K562 (cell line): ENCODE results near the gene SRPK2. TPM values are rescaled to one million over a fixed set of nuclear protein-coding genes. Genes with fewer than 3 reads are reported as not detected.

Experiments used
- AFF4 ChIP-seq: sonication (generic); formaldehyde crosslinking; IDR thresholded peaks from 2 replicates; pipeline ENCODE4 v1.8.0; 2023; ENCODE audit warnings: mild to moderate bottlenecking, missing genetic modification reagents
- CBX3 ChIP-seq, 2 experiments: IDR thresholded peaks; 1 replicate in 1 of 2; 2 replicates in 1 of 2; pipeline ENCODE4 v1.6.1; 2012; ENCODE audit warnings: inconsistent platforms in 2 of 2, low read length in 2 of 2, borderline replicate concordance in 1 of 2, control low read depth in 1 of 2
- ETV5 ChIP-seq: sonication (generic); formaldehyde crosslinking; IDR thresholded peaks from 2 replicates; pipeline ENCODE4 v1.4.0; 2020; ENCODE audit warnings: low read depth, mild to moderate bottlenecking, missing genetic modification reagents
- NKRF ChIP-seq: fragments of 450-650 bp; IDR thresholded peaks from 2 replicates; pipeline ENCODE4 v1.6.1; 2016; ENCODE audit warnings: borderline replicate concordance
- PHF20 ChIP-seq: fragments of 450-650 bp; IDR thresholded peaks from 2 replicates; pipeline ENCODE4 v1.6.1; 2018; ENCODE audit not compliant: partially characterized antibody
- RNF2 ChIP-seq: sonication (generic); IDR thresholded peaks from 2 replicates; pipeline ENCODE4 v1.6.1; 2016
- ZNF197 ChIP-seq: fragments of 200-800 bp; sonication (Bioruptor generic); IDR thresholded peaks from 2 replicates; pipeline ENCODE4 v1.6.1; 2016; ENCODE audit warnings: low read depth, missing genetic modification characterization, missing compliant biosample characterization
- ZNF239 ChIP-seq: fragments of 250-450 bp; sonication (Bioruptor Pico); IDR thresholded peaks from 2 replicates; pipeline ENCODE4 v1.4.0; 2020; ENCODE audit warnings: mild to moderate bottlenecking
- ZNF253 ChIP-seq: fragments of 250-450 bp; sonication (Bioruptor Pico); conservative IDR thresholded peaks from 2 replicates; pipeline ENCODE4 v1.6.1; 2021; ENCODE audit warnings: mild to moderate bottlenecking
- ZNF639 ChIP-seq, 2 experiments: fragments of 200-800 bp in 1 of 2; sonication (Bioruptor generic) in 1 of 2; sonication (generic) in 1 of 2; formaldehyde crosslinking in 1 of 2; IDR thresholded peaks in 1 of 2; conservative IDR thresholded peaks in 1 of 2; 2 replicates each; pipeline versions ENCODE4 v1.5.0 to v1.6.1; 2016 to 2020; ENCODE audit warnings: missing compliant biosample characterization in 1 of 2, missing genetic modification characterization in 1 of 2, missing genetic modification reagents in 1 of 2
- polyA plus RNA-seq, 8 experiments: library from polyadenylated mRNA; depleted of rRNA in 4 of 8; stranded (reverse) in 5 of 8; unstranded in 3 of 8; fragments of >200 nt; fragmentation: Nextera tagmentation in 2 of 8; fragmentation: Illumina TruSeq in 1 of 8; extraction: Ambion mirVana in 2 of 8; extraction: Trizol in 1 of 8; gene quantifications; 2 replicates each; pipeline versions ENCODE4 v1.2.1 to v1.2.3, GENCODE V29; 2011 to 2014; ENCODE audit warnings: inconsistent platforms in 1 of 8, missing spikeins in 1 of 8
- total RNA-seq, 7 experiments: library from RNA; depleted of rRNA in 6 of 7; stranded (reverse); fragments of >200 nt in 6 of 7; fragmentation: Illumina TruSeq in 2 of 7; extraction: Trizol in 2 of 7; gene quantifications; 2 replicates each; pipeline versions ENCODE4 v1.2.1 to v1.2.3, GENCODE V29; 2011 to 2021; ENCODE audit warnings: low replicate concordance in 1 of 7
- TF ChIP-seq, protein P1 (sequence below), 2 experiments: fragments of 450-650 bp; conservative IDR thresholded peaks; 2 replicates each; pipeline ENCODE4 v1.6.1; 2017; ENCODE audit warnings: mild to moderate bottlenecking in 2 of 2, moderate library complexity in 2 of 2
- TF ChIP-seq, protein P2 (sequence below): fragments of 250-450 bp; sonication (Bioruptor Pico); IDR thresholded peaks from 2 replicates; pipeline ENCODE4 v1.4.0; 2020; ENCODE audit warnings: mild to moderate bottlenecking, moderate library complexity, borderline replicate concordance

SRPK2 gene
- total and polyA plus RNA-seq, 9 of the 15 experiments (the other 6 are each of a cell fraction or from before 2014, with no cell fraction given), result 21.5 to 44.7 (median 33.3) TPM

DNA sequence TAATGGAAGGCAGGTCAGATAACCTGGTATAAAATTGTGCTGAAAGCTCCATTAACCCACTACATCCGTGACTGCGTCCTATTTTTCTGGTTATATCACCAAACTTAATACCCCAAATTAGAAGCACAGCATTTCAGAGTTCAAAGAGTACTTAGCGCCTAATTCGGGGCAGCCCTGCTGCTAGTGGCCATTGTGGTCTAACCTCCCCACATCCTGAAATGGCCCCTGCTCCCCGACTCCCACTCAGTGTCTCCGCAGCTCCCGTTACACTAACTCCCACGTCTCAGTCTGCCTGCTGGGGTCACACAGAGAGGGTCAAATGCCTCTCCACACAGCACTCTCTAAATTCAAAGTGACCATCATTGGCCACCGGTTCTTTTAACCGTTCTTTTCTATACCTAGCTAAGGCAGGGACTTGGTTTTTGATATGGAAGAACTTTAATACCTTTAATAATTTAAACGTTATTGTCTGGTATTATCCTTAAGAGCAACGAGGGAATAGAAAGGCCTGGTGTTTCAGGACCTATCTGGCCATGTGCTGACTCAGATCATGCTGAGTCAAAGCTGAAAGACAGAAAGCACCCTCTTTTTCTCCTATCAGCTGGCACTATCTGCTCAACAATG is 257.6 kb downstream of the SRPK2 start (continued):
- TF ChIP-seq ZNF639 (CRISPR knock-in tag; conservative IDR thresholded peaks at IDR 0.05 in 1 of 2, IDR thresholded peaks at IDR 0.05 in 1 of 2), result peak in 1 of 2 experiments; percentile 72; a peak in 2 of 4 replicates
- TF ChIP-seq, protein P1, sequence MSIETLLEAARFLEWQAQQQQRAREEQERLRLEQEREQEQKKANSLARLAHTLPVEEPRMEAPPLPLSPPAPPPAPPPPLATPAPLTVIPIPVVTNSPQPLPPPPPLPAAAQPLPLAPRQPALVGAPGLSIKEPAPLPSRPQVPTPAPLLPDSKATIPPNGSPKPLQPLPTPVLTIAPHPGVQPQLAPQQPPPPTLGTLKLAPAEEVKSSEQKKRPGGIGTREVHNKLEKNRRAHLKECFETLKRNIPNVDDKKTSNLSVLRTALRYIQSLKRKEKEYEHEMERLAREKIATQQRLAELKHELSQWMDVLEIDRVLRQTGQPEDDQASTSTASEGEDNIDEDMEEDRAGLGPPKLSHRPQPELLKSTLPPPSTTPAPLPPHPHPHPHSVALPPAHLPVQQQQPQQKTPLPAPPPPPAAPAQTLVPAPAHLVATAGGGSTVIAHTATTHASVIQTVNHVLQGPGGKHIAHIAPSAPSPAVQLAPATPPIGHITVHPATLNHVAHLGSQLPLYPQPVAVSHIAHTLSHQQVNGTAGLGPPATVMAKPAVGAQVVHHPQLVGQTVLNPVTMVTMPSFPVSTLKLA (conservative IDR thresholded peaks at IDR 0.05), result peak; percentile 75 to 81
- peak; percentile 16 for TF ChIP-seq PHF20
- peak in 1 of 2 experiments; percentile 65; a peak in 1 of 3 replicates for TF ChIP-seq CBX3 (IDR thresholded peaks at IDR 0.05; ENCODE audit: borderline replicate concordance in 1 of 2, low read length in 2 of 2)
- TF ChIP-seq ZNF197 (CRISPR knock-in tag), result peak; percentile 66; the same call in 1 of the 2 replicates
- TF ChIP-seq AFF4 (CRISPR knock-in tag), result no peak
- peak; percentile 84 for TF ChIP-seq ETV5 (CRISPR knock-in tag)
- TF ChIP-seq, protein P2, sequence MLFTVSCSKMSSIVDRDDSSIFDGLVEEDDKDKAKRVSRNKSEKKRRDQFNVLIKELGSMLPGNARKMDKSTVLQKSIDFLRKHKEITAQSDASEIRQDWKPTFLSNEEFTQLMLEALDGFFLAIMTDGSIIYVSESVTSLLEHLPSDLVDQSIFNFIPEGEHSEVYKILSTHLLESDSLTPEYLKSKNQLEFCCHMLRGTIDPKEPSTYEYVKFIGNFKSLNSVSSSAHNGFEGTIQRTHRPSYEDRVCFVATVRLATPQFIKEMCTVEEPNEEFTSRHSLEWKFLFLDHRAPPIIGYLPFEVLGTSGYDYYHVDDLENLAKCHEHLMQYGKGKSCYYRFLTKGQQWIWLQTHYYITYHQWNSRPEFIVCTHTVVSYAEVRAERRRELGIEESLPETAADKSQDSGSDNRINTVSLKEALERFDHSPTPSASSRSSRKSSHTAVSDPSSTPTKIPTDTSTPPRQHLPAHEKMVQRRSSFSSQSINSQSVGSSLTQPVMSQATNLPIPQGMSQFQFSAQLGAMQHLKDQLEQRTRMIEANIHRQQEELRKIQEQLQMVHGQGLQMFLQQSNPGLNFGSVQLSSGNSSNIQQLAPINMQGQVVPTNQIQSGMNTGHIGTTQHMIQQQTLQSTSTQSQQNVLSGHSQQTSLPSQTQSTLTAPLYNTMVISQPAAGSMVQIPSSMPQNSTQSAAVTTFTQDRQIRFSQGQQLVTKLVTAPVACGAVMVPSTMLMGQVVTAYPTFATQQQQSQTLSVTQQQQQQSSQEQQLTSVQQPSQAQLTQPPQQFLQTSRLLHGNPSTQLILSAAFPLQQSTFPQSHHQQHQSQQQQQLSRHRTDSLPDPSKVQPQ (CRISPR knock-in tag), result no peak
- no peak for TF ChIP-seq ZNF239 (CRISPR knock-in tag)
- no peak for TF ChIP-seq ZNF253
- no peak for TF ChIP-seq NKRF
- TF ChIP-seq RNF2, result peak; percentile 86
